Muscle of leg (tissue), 11 donors: ENCODE results near the gene TMIGD3. TPM values are rescaled to one million over a fixed set of nuclear protein-coding genes. Genes with fewer than 3 reads are reported as not detected.

Source experiments
- DNase-seq: peaks from one replicate; pipeline ENCODE4 v3.0.0; 2013
- H3K27ac ChIP-seq: one replicate; pipeline ENCODE4 v1.5.1; 2013; ENCODE audit warnings: mild to moderate bottlenecking, low read length, control low read depth
- H3K27me3 ChIP-seq: one replicate; pipeline ENCODE4 v1.6.1; 2013; ENCODE audit warnings: low read length; ENCODE audit not compliant: control insufficient read depth, insufficient read depth
- H3K36me3 ChIP-seq: one replicate; pipeline ENCODE4 v1.6.1; 2013; ENCODE audit warnings: low read length; ENCODE audit not compliant: control insufficient read depth, insufficient read depth
- H3K4me1 ChIP-seq: one replicate; pipeline ENCODE4 v1.6.1; 2013; ENCODE audit warnings: low read length; ENCODE audit not compliant: control insufficient read depth, insufficient read depth
- H3K4me3 ChIP-seq: one replicate; pipeline ENCODE4 v1.5.1; 2013; ENCODE audit warnings: low read length, control low read depth
- H3K9me3 ChIP-seq: replicated peaks from 2 replicates; pipeline ENCODE4 v1.6.1; 2013; ENCODE audit warnings: low read depth, low read length; ENCODE audit not compliant: control insufficient read depth
- WGBS: methylation state at CpG from one replicate; pipeline ENCODE4 v1.1.5; 2013; ENCODE audit warnings: missing lambda C conversion rate; ENCODE audit not compliant: insufficient coverage; 5-methylcytosine and 5-hydroxymethylcytosine counted together
- polyA plus RNA-seq, 8 donors: library from polyadenylated mRNA; unstranded; fragments of 120-200 nt; gene quantifications; one replicate each; pipeline versions ENCODE4 v1.2.1 to v1.2.3, GENCODE V29; 2013; ENCODE audit warnings: inconsistent platforms in 1 of 8, low replicate concordance in 1 of 8; ENCODE audit not compliant: insufficient read length in 8 of 8, insufficient read depth in 1 of 8
- total RNA-seq: library from RNA; stranded (reverse); fragments of 120-200 nt; gene quantifications from one replicate; pipeline ENCODE4 v1.2.4, GENCODE V29; 2013

Gene TMIGD3
- total and polyA plus RNA-seq, 9 donors: 0.22 to 1.1 (median 0.66) TPM

- no peak overlapping the region for H3K27ac ChIP-seq
- WGBS: 100% methylated on average over 1 of the region's 4 CpGs
- no peak for DNase-seq
- peaks cover 4% of the 10 kb centered on the region for H3K27me3 ChIP-seq
- H3K36me3 ChIP-seq: no peaks in the 10 kb centered on the region
- no peaks in the 10 kb centered on the region for H3K9me3 ChIP-seq
- no peaks in the 10 kb centered on the region for H3K4me1 ChIP-seq
- H3K4me3 ChIP-seq: no peak overlapping the region
These were observed 13.2 kb downstream of the TMIGD3 start for GRCh38 chr1:111490220-111490619.

- H3K4me3 ChIP-seq: no peak overlapping the region
- WGBS: 67% methylated on average over 1 of the region's 4 CpGs
- no peak overlapping the region for H3K27ac ChIP-seq
These were observed 13.8 kb downstream of the TMIGD3 start for GRCh38 chr1:111489604-111490003.

GRCh38 chr1:111488669-111489068 lies 14.8 kb downstream of the TMIGD3 start:
- Histone ChIP-seq H3K4me3 (no peak overlapping the region), H3K27me3 (peaks cover 4% of the 10 kb centered on the region), H3K4me1 (no peaks in the 10 kb centered on the region), H3K9me3 (no peaks in the 10 kb centered on the region), H3K27ac (no peak overlapping the region), H3K36me3 (no peaks in the 10 kb centered on the region)
- DNase-seq: no peak
- WGBS: 87% methylated on average over 3 of the region's 9 CpGs

More at GRCh38 chr1:111489604-111490003, 13.8 kb downstream of the TMIGD3 start:
- H3K27me3 ChIP-seq: peaks cover 4% of the 10 kb centered on the region
- H3K4me1 ChIP-seq: no peaks in the 10 kb centered on the region
- no peaks in the 10 kb centered on the region for H3K9me3 ChIP-seq
- no peaks in the 10 kb centered on the region for H3K36me3 ChIP-seq
- peak; percentile 63 for DNase-seq

GRCh38 chr1:111487133-111487532 lies 16.3 kb downstream of the TMIGD3 start:
- Histone ChIP-seq H3K9me3 (no peaks in the 10 kb centered on the region), H3K27me3 (peaks cover 4% of the 10 kb centered on the region), H3K4me3 (no peak overlapping the region), H3K27ac (no peak overlapping the region), H3K36me3 (no peaks in the 10 kb centered on the region), H3K4me1 (peaks cover 6% of the 10 kb centered on the region)
- 40% methylated on average over 1 of the region's 6 CpGs for WGBS
- no peak for DNase-seq

GRCh38 chr1:111486431-111486830 lies 17.0 kb downstream of the TMIGD3 start:
- 87% methylated on average over 3 of the region's 7 CpGs for WGBS
- Histone ChIP-seq H3K27ac (no peak overlapping the region), H3K4me1 (peaks cover 11% of the 10 kb centered on the region), H3K4me3 (no peak overlapping the region), H3K36me3 (no peaks in the 10 kb centered on the region), H3K9me3 (no peaks in the 10 kb centered on the region), H3K27me3 (peaks cover 4% of the 10 kb centered on the region)
- DNase-seq: no peak

DNA sequence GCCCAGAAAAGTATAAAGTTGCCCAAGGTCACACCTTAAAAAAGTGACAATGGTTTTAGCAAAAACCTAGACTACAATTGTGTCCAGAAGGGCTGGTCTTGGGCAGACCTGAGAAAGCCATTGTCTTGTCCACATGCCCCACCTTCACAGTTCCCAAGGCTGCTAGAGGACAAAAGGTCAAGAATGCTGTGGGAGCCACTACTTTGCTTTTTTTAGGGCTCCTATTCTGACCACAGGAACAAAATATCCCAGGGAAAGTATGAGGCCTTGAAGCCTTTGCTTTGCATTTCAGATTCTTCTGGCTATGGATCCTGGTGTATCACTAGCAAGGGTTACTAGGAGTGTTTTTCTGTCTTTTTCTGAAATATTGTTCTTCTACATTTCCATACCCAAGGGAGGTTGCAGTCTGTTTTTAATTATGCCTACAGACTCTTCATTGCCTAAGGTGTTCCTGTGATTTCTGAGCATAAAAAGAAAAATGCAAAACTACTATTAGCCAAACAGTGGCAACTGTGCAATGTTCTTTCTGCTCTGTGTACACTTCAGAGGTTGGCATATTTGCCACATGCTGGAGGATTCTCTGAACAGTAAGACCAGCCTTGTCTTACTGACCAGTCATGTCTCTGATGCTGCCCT lies 18.9 kb downstream of the TMIGD3 start:
- no peak overlapping the region for H3K27ac ChIP-seq

DNA sequence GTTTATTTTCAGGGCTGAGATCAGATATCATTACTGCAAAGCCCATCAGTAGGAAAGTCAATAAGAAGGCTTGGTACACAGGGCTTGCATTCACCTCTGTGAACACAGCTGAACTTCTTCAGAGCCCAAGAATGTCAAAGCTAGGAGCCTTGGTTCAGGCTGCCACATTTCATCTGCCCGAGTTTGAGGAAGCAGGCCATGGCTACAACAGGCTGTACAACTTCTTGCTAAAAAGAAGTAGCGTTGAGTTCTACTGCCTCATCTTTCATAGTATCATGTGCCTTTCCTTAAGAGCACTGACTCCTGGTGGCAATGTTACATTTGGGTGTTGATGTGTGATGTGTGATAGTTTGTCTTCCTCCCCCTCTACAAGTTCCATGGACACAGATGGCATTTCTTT lies 19.6 kb downstream of the TMIGD3 start:
- Histone ChIP-seq H3K27me3 (peaks cover 4% of the 10 kb centered on the region), H3K27ac (no peak overlapping the region), H3K36me3 (no peaks in the 10 kb centered on the region), H3K4me1 (peaks cover 11% of the 10 kb centered on the region), H3K4me3 (no peak overlapping the region), H3K9me3 (no peaks in the 10 kb centered on the region)
- WGBS: 57% methylated on average over 1 of the region's 2 CpGs
- no peak for DNase-seq

More for the DNA sequence above, 18.9 kb downstream of the TMIGD3 start:
- H3K4me1 ChIP-seq: peaks cover 11% of the 10 kb centered on the region
- DNase-seq: no peak
- H3K4me3 ChIP-seq: no peak overlapping the region
- peaks cover 4% of the 10 kb centered on the region for H3K27me3 ChIP-seq
- no peaks in the 10 kb centered on the region for H3K9me3 ChIP-seq
- no peaks in the 10 kb centered on the region for H3K36me3 ChIP-seq

GRCh38 chr1:111483166-111483565 lies 20.3 kb downstream of the TMIGD3 start:
- Histone ChIP-seq H3K27ac (no peak overlapping the region), H3K36me3 (no peaks in the 10 kb centered on the region), H3K9me3 (no peaks in the 10 kb centered on the region), H3K4me3 (no peak overlapping the region), H3K27me3 (no peaks in the 10 kb centered on the region), H3K4me1 (peaks cover 11% of the 10 kb centered on the region)
- 92% methylated on average over 2 of the region's 3 CpGs for WGBS
- DNase-seq: no peak

- H3K4me3 ChIP-seq: no peak overlapping the region
- DNase-seq: peak; percentile 85
- no peaks in the 10 kb centered on the region for H3K9me3 ChIP-seq
- peaks cover 11% of the 10 kb centered on the region for H3K4me1 ChIP-seq
- H3K27ac ChIP-seq: no peak overlapping the region
- no peaks in the 10 kb centered on the region for H3K27me3 ChIP-seq
- peaks cover 4% of the 10 kb centered on the region for H3K36me3 ChIP-seq
- WGBS: 5% methylated on average over 4 of the region's 8 CpGs
These were observed 21.8 kb downstream of the TMIGD3 start for GRCh38 chr1:111481387-111482221.

DNA sequence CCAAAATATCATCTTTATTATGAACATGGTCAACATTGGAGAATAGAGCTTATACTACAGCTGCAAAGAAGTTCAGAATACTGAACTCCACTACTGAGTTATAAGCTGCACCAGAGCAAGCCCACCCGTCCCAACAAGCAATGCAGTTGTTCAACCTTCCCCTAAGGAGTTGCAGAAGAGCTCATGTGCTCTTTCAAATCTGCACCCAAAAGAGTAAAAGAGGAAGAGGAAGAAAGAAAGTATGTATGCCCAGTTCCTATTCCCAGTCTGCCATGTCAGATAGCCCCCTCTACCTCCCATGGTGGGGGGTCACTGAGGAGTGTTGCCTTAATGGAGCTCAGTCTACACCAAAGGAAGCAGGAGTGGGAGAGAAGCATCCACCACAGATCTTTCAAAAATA lies 22.8 kb downstream of the TMIGD3 start:
- Histone ChIP-seq H3K9me3 (no peaks in the 10 kb centered on the region), H3K27ac (no peak overlapping the region), H3K4me3 (no peak overlapping the region), H3K4me1 (peaks cover 11% of the 10 kb centered on the region), H3K27me3 (no peaks in the 10 kb centered on the region), H3K36me3 (peaks cover 4% of the 10 kb centered on the region)
- no CpG with 5 or more reads among the region's 1 CpG for WGBS
- no peak for DNase-seq
